SK-N-SH treated with all-trans-retinoic acid at 6 μM for 48 hours (cell line): ENCODE measurements around the gene ARHGDIG.

Source experiments
- ATAC-seq: fragments of 200-7000 bp; cut with Tn5 transposase; 3 replicates; pipeline ENCODE4 v1.9.1; 2020; ENCODE audit warnings: mild to moderate bottlenecking, moderate library complexity
- ARNTL ChIP-seq: fragments of 450-650 bp; formaldehyde crosslinking; IDR thresholded peaks from 2 replicates; pipeline ENCODE4 v1.5.0; 2020; ENCODE audit warnings: low read depth, mild to moderate bottlenecking, moderate library complexity, borderline replicate concordance
- GLIS3 ChIP-seq: fragments of 250-450 bp; sonication (Bioruptor Pico); IDR thresholded peaks from 2 replicates; pipeline ENCODE4 v1.5.0; 2020; ENCODE audit warnings: mild to moderate bottlenecking, moderate library complexity
- ISL1 ChIP-seq: fragments of 250-450 bp; sonication (Bioruptor Pico); IDR thresholded peaks from 2 replicates; pipeline ENCODE4 v2.1.2; 2022; ENCODE audit warnings: mild to moderate bottlenecking, moderate library complexity
- OSR1 ChIP-seq: fragments of 250-450 bp; sonication (Bioruptor Pico); IDR thresholded peaks from 2 replicates; pipeline ENCODE4 v1.8.0; 2022; ENCODE audit warnings: moderate library complexity, mild to moderate bottlenecking, inconsistent platforms
- PPARA ChIP-seq: fragments of 250-450 bp; sonication (Bioruptor Pico); IDR thresholded peaks from 2 replicates; pipeline ENCODE4 v1.5.0; 2020; ENCODE audit warnings: mild to moderate bottlenecking, borderline replicate concordance
- RARB ChIP-seq: fragments of 250-450 bp; sonication (Bioruptor Pico); IDR thresholded peaks from 2 replicates; pipeline ENCODE4 v1.8.0; 2021; ENCODE audit warnings: mild to moderate bottlenecking, moderate library complexity
- SNAI2 ChIP-seq: fragments of 250-450 bp; sonication (Bioruptor Pico); IDR thresholded peaks from 2 replicates; pipeline ENCODE4 v1.5.0; 2020; ENCODE audit warnings: mild to moderate bottlenecking, moderate library complexity
- TOX ChIP-seq: fragments of 250-450 bp; sonication (Bioruptor Pico); IDR thresholded peaks from 2 replicates; pipeline ENCODE4 v1.8.0; 2021; ENCODE audit warnings: mild to moderate bottlenecking, moderate library complexity, borderline replicate concordance
- ZC3H10 ChIP-seq: fragments of 250-450 bp; sonication (Bioruptor Pico); IDR thresholded peaks from 2 replicates; pipeline ENCODE4 v1.5.1; 2021; ENCODE audit warnings: mild to moderate bottlenecking, moderate library complexity
- ZFP30 ChIP-seq: fragments of 450-650 bp; formaldehyde crosslinking; IDR thresholded peaks from 2 replicates; pipeline ENCODE4 v1.5.0; 2022; ENCODE audit warnings: mild to moderate bottlenecking, moderate library complexity
- ZNF70 ChIP-seq: fragments of 450-650 bp; formaldehyde crosslinking; IDR thresholded peaks from 2 replicates; pipeline ENCODE4 v1.5.0; 2020; ENCODE audit warnings: mild to moderate bottlenecking, moderate library complexity
- ZNF8 ChIP-seq: fragments of 450-650 bp; formaldehyde crosslinking; IDR thresholded peaks from 2 replicates; pipeline ENCODE4 v1.5.0; 2020; ENCODE audit warnings: mild to moderate bottlenecking, moderate library complexity
- TF ChIP-seq, protein P1 (sequence below): fragments of 250-450 bp; sonication (Bioruptor Pico); IDR thresholded peaks from 2 replicates; pipeline ENCODE4 v1.5.0; 2020; ENCODE audit warnings: mild to moderate bottlenecking, moderate library complexity
- TF ChIP-seq, protein P2 (sequence below): fragments of 250-450 bp; sonication (Bioruptor Pico); IDR thresholded peaks from 2 replicates; pipeline ENCODE4 v1.5.1; 2021; ENCODE audit warnings: mild to moderate bottlenecking, moderate library complexity
- TF ChIP-seq, protein P3 (sequence below): fragments of 250-450 bp; sonication (Bioruptor Pico); IDR thresholded peaks from 2 replicates; pipeline ENCODE4 v1.5.1; 2020; ENCODE audit warnings: low read depth, mild to moderate bottlenecking, moderate library complexity
- TF ChIP-seq, protein P4 (sequence below): fragments of 250-450 bp; sonication (Bioruptor Pico); IDR thresholded peaks from 2 replicates; pipeline ENCODE4 v1.8.0; 2021; ENCODE audit warnings: low read depth, mild to moderate bottlenecking, moderate library complexity, borderline replicate concordance
- TF ChIP-seq, protein P5 (sequence below): fragments of 250-450 bp; sonication (Bioruptor Pico); IDR thresholded peaks from 2 replicates; pipeline ENCODE4 v1.8.0; 2020; ENCODE audit warnings: mild to moderate bottlenecking, moderate library complexity, borderline replicate concordance

Gene ARHGDIG

DNA sequence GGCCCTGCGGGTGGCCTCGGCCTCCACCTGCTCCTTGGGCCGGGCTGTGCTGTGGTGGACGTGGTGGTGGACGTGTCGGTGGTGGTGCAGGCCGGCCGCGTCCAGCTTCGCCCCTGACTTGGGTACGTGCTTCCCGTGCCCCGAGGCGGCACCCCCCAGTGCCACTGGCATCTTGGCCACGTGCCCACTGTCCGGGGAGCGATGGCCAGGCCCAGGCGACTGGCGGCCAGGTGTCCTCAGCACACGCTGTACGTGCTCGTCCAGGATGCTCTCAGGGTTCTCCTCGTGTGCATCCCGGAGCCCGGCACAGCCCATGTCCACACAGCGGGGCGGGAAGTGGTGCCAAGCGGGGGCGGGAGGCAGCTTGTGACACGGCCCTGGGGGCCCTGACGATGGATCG is 17.4 kb downstream of the ARHGDIG start:
- ATAC-seq: no peak
- TF ChIP-seq SNAI2 (CRISPR knock-in tag) (no peak), ZNF70 (CRISPR knock-in tag) (no peak), ZFP30 (CRISPR knock-in tag) (no peak)

DNA sequence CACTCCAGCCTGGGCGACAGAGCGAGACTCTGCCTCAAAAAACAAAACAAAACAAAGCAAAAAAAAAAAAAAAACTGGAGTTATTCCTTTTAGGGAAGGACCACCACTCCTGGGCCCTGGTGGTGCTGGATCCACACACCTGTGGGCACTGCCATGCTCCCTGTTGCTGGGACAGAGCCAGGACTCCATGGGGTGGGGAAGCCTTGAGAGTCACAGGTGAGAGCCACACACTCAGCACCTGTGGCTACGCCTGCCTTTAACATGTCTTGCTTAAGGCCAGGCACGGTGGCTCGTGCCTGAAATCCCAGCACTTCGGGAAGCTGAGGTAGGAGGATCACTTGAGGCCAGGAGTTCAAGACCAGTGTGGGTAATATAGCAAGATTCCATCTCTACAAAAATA is 20.8 kb downstream of the ARHGDIG start:
- ATAC-seq: no peak

DNA sequence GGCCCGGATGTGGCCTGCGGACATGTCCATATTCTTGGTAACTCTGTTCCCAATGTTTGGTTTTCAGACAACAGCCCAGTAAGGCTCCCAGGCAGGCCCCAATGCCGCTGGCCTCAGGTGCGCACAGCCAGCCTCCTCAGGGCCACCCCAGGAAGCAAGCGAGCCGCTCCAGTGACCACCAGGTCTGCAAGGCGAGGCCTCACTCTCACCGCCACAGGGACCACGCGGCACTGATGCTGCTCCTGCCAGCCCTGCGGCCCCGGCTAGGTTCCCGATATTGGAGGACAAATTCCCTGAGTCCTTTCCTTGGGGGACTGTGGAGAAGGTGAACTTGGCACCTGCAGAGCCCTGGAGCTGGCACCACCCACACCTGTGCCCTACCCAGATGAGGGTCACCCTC is 21.6 kb downstream of the ARHGDIG start:
- no peak for ATAC-seq

More for the DNA sequence above, 20.8 kb downstream of the ARHGDIG start:
- no peak for TF ChIP-seq TOX (CRISPR knock-in tag)
- TF ChIP-seq OSR1 (CRISPR knock-in tag): no peak
- TF ChIP-seq ZFP30 (CRISPR knock-in tag): no peak

DNA sequence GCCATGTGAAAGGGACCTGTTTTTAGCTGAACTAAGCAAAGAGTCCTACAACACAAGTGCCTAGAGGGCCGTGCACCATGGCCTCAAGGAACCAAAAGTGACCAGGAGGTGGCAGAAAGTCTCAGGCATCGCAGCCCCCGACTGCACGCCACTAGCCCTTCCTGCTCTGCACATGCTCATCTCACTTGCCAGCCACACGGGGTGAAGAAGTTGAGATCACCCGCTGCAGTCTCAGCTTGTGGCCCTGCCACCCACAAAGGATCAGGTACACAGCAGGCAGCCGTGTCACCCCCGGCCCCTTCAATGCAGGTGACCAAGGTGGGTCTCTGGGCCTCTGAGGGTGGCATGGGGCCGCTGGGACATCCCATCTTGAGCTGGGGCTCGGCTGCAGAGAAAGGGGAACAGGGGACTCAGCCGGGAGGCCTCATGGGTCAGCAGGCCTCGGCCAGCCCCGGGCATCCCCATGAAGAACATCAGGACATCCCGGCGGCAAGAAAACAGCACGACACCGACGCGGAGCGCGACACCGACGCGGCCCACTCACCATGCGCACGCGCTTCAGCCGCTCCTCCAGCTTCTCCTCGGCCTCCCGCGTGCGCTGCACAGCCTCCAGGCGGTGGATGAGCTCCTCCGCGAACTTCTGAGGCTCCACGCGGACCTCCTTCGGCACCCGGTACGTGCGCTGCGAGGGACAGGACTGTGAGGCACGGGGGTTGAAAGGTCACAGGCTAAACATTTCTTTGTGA is 23.5 kb downstream of the ARHGDIG start:
- TF ChIP-seq ZC3H10 (CRISPR knock-in tag): no peak
- TF ChIP-seq, protein P1, sequence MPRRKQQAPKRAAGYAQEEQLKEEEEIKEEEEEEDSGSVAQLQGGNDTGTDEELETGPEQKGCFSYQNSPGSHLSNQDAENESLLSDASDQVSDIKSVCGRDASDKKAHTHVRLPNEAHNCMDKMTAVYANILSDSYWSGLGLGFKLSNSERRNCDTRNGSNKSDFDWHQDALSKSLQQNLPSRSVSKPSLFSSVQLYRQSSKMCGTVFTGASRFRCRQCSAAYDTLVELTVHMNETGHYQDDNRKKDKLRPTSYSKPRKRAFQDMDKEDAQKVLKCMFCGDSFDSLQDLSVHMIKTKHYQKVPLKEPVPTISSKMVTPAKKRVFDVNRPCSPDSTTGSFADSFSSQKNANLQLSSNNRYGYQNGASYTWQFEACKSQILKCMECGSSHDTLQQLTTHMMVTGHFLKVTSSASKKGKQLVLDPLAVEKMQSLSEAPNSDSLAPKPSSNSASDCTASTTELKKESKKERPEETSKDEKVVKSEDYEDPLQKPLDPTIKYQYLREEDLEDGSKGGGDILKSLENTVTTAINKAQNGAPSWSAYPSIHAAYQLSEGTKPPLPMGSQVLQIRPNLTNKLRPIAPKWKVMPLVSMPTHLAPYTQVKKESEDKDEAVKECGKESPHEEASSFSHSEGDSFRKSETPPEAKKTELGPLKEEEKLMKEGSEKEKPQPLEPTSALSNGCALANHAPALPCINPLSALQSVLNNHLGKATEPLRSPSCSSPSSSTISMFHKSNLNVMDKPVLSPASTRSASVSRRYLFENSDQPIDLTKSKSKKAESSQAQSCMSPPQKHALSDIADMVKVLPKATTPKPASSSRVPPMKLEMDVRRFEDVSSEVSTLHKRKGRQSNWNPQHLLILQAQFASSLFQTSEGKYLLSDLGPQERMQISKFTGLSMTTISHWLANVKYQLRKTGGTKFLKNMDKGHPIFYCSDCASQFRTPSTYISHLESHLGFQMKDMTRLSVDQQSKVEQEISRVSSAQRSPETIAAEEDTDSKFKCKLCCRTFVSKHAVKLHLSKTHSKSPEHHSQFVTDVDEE (CRISPR knock-in tag): no peak
- TF ChIP-seq OSR1 (CRISPR knock-in tag): no peak
- 0 out of 3 replicates have a peak, but pooled peaks have one; percentile 32 for ATAC-seq

More for the DNA sequence above, 21.6 kb downstream of the ARHGDIG start:
- TF ChIP-seq ZNF8 (no peak), ARNTL (no peak), ISL1 (CRISPR knock-in tag) (no peak), ZC3H10 (CRISPR knock-in tag) (no peak), OSR1 (CRISPR knock-in tag) (no peak), RARB (CRISPR knock-in tag) (no peak), GLIS3 (no peak), ZFP30 (CRISPR knock-in tag) (no peak), PPARA (CRISPR knock-in tag) (no peak), TOX (CRISPR knock-in tag) (no peak)
- TF ChIP-seq, protein P2, sequence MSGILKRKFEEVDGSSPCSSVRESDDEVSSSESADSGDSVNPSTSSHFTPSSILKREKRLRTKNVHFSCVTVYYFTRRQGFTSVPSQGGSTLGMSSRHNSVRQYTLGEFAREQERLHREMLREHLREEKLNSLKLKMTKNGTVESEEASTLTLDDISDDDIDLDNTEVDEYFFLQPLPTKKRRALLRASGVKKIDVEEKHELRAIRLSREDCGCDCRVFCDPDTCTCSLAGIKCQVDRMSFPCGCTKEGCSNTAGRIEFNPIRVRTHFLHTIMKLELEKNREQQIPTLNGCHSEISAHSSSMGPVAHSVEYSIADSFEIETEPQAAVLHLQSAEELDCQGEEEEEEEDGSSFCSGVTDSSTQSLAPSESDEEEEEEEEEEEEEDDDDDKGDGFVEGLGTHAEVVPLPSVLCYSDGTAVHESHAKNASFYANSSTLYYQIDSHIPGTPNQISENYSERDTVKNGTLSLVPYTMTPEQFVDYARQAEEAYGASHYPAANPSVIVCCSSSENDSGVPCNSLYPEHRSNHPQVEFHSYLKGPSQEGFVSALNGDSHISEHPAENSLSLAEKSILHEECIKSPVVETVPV: no peak
- TF ChIP-seq, protein P3, sequence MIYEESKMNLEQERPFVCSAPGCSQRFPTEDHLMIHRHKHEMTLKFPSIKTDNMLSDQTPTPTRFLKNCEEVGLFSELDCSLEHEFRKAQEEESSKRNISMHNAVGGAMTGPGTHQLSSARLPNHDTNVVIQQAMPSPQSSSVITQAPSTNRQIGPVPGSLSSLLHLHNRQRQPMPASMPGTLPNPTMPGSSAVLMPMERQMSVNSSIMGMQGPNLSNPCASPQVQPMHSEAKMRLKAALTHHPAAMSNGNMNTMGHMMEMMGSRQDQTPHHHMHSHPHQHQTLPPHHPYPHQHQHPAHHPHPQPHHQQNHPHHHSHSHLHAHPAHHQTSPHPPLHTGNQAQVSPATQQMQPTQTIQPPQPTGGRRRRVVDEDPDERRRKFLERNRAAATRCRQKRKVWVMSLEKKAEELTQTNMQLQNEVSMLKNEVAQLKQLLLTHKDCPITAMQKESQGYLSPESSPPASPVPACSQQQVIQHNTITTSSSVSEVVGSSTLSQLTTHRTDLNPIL (CRISPR knock-in tag): no peak
- TF ChIP-seq, protein P4, sequence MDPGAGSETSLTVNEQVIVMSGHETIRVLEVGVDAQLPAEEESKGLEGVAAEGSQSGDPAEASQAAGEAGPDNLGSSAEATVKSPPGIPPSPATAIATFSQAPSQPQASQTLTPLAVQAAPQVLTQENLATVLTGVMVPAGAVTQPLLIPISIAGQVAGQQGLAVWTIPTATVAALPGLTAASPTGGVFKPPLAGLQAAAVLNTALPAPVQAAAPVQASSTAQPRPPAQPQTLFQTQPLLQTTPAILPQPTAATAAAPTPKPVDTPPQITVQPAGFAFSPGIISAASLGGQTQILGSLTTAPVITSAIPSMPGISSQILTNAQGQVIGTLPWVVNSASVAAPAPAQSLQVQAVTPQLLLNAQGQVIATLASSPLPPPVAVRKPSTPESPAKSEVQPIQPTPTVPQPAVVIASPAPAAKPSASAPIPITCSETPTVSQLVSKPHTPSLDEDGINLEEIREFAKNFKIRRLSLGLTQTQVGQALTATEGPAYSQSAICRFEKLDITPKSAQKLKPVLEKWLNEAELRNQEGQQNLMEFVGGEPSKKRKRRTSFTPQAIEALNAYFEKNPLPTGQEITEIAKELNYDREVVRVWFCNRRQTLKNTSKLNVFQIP (CRISPR knock-in tag): no peak
- TF ChIP-seq, protein P5, sequence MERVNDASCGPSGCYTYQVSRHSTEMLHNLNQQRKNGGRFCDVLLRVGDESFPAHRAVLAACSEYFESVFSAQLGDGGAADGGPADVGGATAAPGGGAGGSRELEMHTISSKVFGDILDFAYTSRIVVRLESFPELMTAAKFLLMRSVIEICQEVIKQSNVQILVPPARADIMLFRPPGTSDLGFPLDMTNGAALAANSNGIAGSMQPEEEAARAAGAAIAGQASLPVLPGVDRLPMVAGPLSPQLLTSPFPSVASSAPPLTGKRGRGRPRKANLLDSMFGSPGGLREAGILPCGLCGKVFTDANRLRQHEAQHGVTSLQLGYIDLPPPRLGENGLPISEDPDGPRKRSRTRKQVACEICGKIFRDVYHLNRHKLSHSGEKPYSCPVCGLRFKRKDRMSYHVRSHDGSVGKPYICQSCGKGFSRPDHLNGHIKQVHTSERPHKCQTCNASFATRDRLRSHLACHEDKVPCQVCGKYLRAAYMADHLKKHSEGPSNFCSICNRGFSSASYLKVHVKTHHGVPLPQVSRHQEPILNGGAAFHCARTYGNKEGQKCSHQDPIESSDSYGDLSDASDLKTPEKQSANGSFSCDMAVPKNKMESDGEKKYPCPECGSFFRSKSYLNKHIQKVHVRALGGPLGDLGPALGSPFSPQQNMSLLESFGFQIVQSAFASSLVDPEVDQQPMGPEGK (CRISPR knock-in tag): no peak
- TF ChIP-seq, all 23 proteins: peak for 0
